IgD-negative memory B cell (primary cell): Measurements from ENCODE around the gene ANKRD11. TPM values are rescaled to one million over a fixed set of nuclear protein-coding genes. Genes with fewer than 3 reads are reported as not detected.
A peak's percentile ranks its signal among the peaks of the same experiment; 100 is the strongest.

ENCODE experiments used
- H3K27ac Mint-ChIP-seq, 3 donors: one replicate each; pipeline ENCODE4 v1.8.0; 2020 to 2022; ENCODE audit warnings: mild to moderate bottlenecking in 3 of 3, mixed read lengths in 3 of 3, moderate library complexity in 1 of 3
- H3K27me3 Mint-ChIP-seq: one replicate; pipeline ENCODE4 v1.8.0; 2021; ENCODE audit warnings: mixed read lengths
- H3K36me3 Mint-ChIP-seq: one replicate; pipeline ENCODE4 v1.8.0; 2020; ENCODE audit warnings: mild to moderate bottlenecking, mixed read lengths
- H3K4me1 Mint-ChIP-seq, 3 donors: one replicate each; pipeline ENCODE4 v1.8.0; 2020 to 2022; ENCODE audit warnings: mixed read lengths in 3 of 3, mild to moderate bottlenecking in 1 of 3
- H3K4me3 Mint-ChIP-seq, 4 donors: one replicate each; pipeline ENCODE4 v1.8.0; 2020 to 2022; ENCODE audit warnings: mild to moderate bottlenecking in 4 of 4, mixed read lengths in 4 of 4, moderate library complexity in 3 of 4
- H3K9me3 Mint-ChIP-seq, 3 donors: one replicate each; pipeline ENCODE4 v1.8.0; 2020 to 2021; ENCODE audit warnings: mixed read lengths in 3 of 3, mild to moderate bottlenecking in 1 of 3
- polyA plus RNA-seq: library from polyadenylated mRNA; unstranded; fragments of 300-500 nt; fragmentation: Illumina TruSeq; gene quantifications from one replicate; pipeline ENCODE4 v1.2.3, GENCODE V29; 2021

ANKRD11 gene
- polyA plus RNA-seq, 1 donor from 2014 or later = 11.6 TPM

DNA sequence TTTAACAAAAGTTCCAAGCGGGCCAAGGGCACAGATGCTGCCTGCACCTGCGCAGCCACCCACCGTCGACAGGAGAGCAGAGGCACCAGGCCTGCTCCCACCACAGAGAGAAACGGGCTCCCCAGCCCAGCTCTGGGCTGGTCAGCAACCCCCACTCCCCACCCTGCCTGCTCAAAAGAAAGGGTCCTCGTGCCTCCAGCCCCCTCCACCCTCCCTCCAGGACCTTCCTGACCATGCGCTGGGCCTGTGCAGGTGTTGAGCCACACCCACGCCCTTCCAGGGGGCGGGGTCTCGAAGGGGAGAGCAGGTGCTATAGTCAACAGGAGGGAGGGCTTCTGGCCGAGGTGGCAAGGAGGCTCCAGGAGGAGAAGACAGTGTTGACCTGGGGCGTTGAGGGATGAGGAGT lies 247.6 kb downstream of the ANKRD11 start:
- peaks cover 2% of the 10 kb centered on the region for H3K27me3 Mint-ChIP-seq
- peak overlapping the region in 1 of 3 donors; percentile 51 for H3K27ac Mint-ChIP-seq
- peaks cover 3 to 10% (median 9%) of the 10 kb centered on the region in 3 donors for H3K4me1 Mint-ChIP-seq

DNA sequence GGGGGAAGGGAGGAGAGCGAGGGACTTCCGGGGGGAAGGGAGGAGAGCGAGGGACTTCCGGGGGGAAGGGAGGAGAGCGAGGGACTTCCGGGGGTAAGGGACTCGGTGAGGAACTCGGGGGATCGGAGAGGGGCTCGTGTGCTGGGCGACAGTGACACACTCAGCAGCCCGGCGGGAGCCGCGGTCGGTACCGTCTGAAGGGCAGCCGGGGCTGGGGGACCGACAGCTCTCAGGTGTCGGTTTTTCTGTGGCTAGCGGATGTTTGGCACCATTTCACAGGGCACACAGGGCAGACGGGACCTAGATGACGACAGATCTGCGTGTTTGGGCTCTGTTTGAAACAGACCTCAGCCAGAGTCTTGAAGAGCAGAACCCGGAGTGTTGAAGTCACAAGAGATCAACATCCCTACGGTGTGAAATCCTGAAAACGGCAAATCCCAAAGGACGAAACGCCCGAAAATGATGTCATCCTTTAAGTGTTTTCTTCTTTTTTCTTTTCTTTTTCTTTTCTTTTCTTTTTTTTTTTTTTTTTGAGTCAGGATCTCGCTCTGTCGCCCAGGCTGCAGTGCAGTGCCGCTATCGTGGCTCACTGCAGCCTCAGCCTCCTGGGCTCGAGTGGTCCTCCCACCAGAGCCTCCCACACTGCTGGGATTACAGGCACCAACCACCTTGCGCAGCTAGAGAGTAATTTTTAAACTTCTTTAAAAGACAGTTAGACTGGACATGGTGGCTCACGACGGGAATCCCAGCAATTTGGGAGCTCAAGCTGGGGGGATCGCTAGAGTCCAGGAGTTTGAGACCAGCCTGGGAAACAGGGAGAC lies 249.0 kb downstream of the ANKRD11 start:
- H3K4me1 Mint-ChIP-seq = peaks cover 2 to 10% (median 9%) of the 10 kb centered on the region in 3 donors
- no peaks in the 10 kb centered on the region for H3K9me3 Mint-ChIP-seq
- peak overlapping the region; percentile 96 to 100 (median 98) for H3K27ac Mint-ChIP-seq
- peaks cover 1% of the 10 kb centered on the region for H3K27me3 Mint-ChIP-seq
- peak overlapping the region; percentile 93 to 98 (median 95) for H3K4me3 Mint-ChIP-seq
- no peaks in the 10 kb centered on the region for H3K36me3 Mint-ChIP-seq

More for the DNA sequence above, 247.6 kb downstream of the ANKRD11 start:
- peak overlapping the region in 3 of 4 donors; percentile 17 to 68 (median 21) for H3K4me3 Mint-ChIP-seq
- no peaks in the 10 kb centered on the region for H3K36me3 Mint-ChIP-seq
- no peaks in the 10 kb centered on the region for H3K9me3 Mint-ChIP-seq

DNA sequence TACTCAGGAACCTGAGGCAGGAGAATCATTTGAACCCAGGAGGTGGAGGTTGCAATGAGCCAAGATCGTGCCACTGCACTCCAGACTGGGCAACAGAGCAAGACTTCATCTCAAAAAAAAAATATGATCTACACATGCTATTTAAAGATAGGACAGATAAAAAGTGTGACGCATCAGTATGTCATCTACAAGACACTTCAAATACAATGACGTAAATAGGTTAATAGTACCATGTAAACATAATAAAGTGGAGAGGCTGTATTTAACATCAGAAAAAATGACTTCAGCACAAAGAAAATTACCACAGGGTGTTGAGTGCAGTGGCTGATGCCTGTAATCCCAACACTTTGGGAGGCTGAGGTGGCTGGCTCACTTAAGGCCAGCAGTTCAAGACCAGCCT lies 252.6 kb downstream of the ANKRD11 start:
- peak overlapping the region in 1 of 3 donors; percentile 19 for H3K27ac Mint-ChIP-seq
- no peak overlapping the region for H3K4me3 Mint-ChIP-seq
- no peaks in the 10 kb centered on the region for H3K27me3 Mint-ChIP-seq
- H3K4me1 Mint-ChIP-seq = peaks cover 2 to 9% (median 6%) of the 10 kb centered on the region in 3 donors
- no peaks in the 10 kb centered on the region for H3K36me3 Mint-ChIP-seq
- H3K9me3 Mint-ChIP-seq = no peaks in the 10 kb centered on the region

DNA sequence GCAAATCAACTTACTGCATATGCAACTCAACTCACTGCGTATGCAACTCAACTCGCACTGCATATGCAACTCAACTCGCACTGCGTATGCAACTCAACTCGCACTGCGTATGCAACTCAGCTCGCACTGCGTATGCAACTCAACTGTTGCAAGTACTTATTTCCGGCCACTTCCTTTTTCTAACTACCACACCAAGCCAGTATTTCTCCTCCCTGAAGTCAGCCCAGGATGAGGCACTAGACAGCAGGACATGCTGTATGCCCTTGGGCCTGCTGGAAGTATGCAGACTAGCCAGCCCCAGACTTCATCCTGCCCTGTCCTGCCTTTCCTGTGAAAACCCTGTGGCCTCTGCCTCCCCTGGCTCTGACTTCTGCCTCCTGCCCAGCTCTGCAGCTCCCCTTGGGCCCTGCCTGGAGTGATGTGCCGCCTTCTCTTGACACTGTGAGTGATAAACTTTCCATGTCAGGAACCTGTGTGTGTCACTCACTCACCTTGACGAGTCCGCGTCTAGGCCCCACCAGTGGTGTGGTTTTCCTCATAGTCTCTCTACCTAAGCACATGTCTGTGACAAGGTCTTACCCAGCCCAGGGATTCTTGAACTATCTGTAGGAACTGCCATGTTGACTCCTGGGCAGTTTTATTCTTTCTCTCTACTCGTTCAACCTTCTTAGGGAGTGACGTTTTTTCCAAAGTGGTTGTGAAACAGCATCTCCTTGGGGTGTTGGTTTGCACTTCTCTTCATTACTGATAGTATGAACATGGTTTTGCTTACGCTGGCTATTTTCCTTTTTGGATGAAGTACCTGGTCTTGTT lies 256.5 kb downstream of the ANKRD11 start:
- H3K27ac Mint-ChIP-seq = no peak overlapping the region
- no peaks in the 10 kb centered on the region for H3K27me3 Mint-ChIP-seq
- H3K9me3 Mint-ChIP-seq = peaks cover 0 to 2% (median under 1%) of the 10 kb centered on the region in 3 donors
- H3K36me3 Mint-ChIP-seq = peaks cover 2% of the 10 kb centered on the region
- H3K4me1 Mint-ChIP-seq = no peaks in the 10 kb centered on the region
- H3K4me3 Mint-ChIP-seq = no peak overlapping the region

DNA sequence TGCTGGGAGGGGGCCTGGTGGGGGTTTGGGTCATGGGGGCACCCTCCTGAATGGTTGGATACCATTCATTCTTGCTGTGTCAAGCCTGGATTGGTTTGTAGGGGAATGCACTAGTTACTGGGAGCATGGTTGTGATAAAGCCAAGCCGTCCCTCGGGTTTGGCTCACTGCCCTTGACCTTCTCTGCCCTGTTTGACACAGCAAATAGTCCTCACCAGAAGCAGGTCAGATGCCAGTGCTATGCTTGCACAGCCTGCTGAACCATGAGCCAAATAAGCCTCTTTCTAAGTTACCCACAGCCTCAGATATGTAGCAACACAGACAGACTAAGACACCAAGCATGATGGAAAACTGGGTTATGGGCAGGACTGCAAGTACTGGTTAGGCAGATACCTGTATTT lies 258.3 kb downstream of the ANKRD11 start:
- peaks cover 8% of the 10 kb centered on the region for H3K36me3 Mint-ChIP-seq
- H3K27ac Mint-ChIP-seq = no peak overlapping the region
- H3K9me3 Mint-ChIP-seq = peaks cover 2 to 15% (median 10%) of the 10 kb centered on the region in 3 donors
- no peaks in the 10 kb centered on the region for H3K27me3 Mint-ChIP-seq
- peak overlapping the region in 1 of 4 donors; percentile 57 for H3K4me3 Mint-ChIP-seq
- peaks cover 0 to 1% (median 0%) of the 10 kb centered on the region in 3 donors for H3K4me1 Mint-ChIP-seq

DNA sequence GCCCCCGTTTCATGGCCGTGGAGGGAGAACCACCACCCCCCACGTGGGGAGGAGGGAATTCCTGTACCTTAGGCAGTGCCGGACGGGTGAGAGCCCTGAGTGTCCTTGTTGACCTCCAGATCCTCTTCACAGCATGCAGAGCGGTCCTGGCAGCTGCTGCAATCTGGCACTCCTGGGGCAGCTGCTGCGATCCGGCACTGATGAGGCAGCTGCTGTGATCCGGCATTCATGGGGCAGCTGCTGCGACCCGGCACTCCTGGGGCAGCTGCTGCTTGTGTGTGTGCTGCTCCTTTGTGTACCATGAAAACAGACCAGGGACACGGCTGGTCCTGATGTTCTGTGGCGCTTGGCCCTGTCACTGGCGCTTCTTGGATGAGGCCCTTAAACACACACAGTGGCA lies 260.1 kb downstream of the ANKRD11 start:
- H3K36me3 Mint-ChIP-seq = peaks cover 18% of the 10 kb centered on the region
- H3K9me3 Mint-ChIP-seq = peaks cover 2 to 16% (median 15%) of the 10 kb centered on the region in 3 donors
- H3K27me3 Mint-ChIP-seq = no peaks in the 10 kb centered on the region
- peaks cover 0 to 1% (median 0%) of the 10 kb centered on the region in 3 donors for H3K4me1 Mint-ChIP-seq
- no peak overlapping the region for H3K27ac Mint-ChIP-seq
- no peak overlapping the region for H3K4me3 Mint-ChIP-seq

DNA sequence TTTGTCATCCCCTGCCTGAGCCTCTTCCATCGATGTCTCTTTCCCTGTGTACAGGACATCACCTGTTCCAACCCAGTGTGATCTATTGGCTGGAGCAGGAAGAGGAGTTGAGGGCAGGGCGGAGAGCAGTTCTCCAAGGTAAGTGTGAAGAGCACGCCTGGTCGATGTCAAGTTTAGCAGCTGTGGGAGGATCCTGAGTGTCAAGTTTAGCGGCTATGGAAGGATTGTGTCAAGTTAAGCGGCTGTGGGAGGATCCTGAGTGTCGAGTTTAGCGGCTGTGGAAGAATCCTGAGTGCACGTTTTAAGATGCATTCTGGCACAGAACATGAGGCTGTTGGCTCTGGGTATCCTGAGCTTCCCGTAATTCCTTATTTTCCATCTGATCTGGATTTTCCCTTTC lies 265.7 kb downstream of the ANKRD11 start:
- Mint-ChIP-seq H3K4me1 (peaks cover 0 to 6% (median 3%) of the 10 kb centered on the region in 3 donors), H3K9me3 (peaks cover 2 to 16% (median 15%) of the 10 kb centered on the region in 3 donors), H3K27me3 (no peaks in the 10 kb centered on the region), H3K27ac (no peak overlapping the region), H3K4me3 (peak overlapping the region in 1 of 4 donors; percentile 62), H3K36me3 (peaks cover 20% of the 10 kb centered on the region)

DNA sequence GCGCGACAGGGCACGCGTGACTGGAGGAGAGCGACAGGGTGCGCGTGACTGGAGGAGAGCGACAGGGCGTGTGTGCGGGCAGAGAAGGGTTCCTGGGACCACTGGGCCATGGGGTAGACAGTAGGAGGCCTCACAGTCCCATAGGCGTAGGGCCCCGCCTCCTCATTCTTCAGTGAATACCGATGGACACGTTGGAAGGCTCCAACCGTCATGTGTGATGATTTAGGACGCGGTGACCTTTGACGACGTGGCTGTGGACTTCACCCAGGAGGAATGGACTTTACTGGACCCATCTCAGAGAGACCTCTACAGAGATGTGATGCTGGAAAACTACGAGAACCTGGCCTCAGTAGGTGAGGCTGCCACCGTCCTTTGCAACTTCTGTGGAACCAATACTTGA lies 267.4 kb downstream of the ANKRD11 start:
- Mint-ChIP-seq H3K9me3 (peaks cover 2 to 6% (median 5%) of the 10 kb centered on the region in 3 donors), H3K4me3 (peak overlapping the region in 1 of 4 donors; percentile 58), H3K36me3 (peaks cover 18% of the 10 kb centered on the region), H3K27me3 (no peaks in the 10 kb centered on the region), H3K4me1 (peaks cover 0 to 11% (median 7%) of the 10 kb centered on the region in 3 donors), H3K27ac (no peak overlapping the region)

DNA sequence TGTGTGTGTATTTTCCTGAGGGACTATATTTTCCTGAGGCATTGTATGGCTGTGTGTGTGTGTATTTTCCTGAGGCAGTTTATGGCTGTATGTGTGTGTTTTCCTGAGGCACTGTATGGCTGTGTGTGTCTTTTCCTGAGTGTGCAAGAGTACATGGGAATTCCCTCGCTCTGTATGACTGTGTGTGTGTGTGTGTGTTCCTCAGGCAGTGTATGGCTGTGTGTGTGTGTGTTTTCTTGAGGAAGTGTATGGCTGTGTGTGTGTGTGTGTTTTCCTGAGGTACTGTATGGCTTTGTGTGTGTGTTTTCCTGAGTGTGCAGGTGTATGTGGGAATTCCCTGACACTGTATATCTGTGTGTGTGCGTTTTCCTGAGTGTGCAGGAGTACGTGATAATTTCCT lies 268.8 kb downstream of the ANKRD11 start:
- Mint-ChIP-seq H3K4me3 (peak overlapping the region in 1 of 4 donors; percentile 50), H3K4me1 (peaks cover 1 to 12% (median 11%) of the 10 kb centered on the region in 3 donors), H3K36me3 (peaks cover 11% of the 10 kb centered on the region), H3K27me3 (no peaks in the 10 kb centered on the region), H3K27ac (no peak overlapping the region), H3K9me3 (peaks cover 0 to 2% (median 0%) of the 10 kb centered on the region in 3 donors)

DNA sequence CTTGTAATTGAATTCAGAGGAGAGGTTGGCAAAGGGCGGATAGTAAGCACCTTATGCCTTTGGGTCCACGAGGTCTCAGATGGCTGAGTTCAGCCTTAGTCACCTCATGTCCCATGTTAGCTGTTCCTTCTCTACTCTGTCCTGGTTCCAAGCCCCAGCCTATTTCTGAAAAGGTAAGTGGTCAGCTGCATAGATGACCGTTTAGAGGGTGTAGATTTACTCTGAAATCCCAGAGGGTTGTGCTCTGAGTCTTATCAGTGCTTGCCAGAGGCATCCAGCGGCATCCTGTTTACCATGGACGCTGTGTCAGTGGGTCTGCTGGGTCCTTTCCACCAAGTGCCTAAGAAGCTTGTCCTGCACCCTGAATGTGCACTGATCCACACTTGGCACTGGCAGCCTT lies 271.0 kb downstream of the ANKRD11 start:
- Mint-ChIP-seq H3K27me3 (no peaks in the 10 kb centered on the region), H3K36me3 (peaks cover 3% of the 10 kb centered on the region), H3K9me3 (no peaks in the 10 kb centered on the region), H3K4me3 (peak overlapping the region in 3 of 4 donors; percentile 55 to 85 (median 56)), H3K4me1 (peaks cover 11 to 16% (median 14%) of the 10 kb centered on the region in 3 donors), H3K27ac (peak overlapping the region in 1 of 3 donors; percentile 24)

Other genes with a start within 250 kb of the ANKRD11 start
- 47.0 TPM for gene SPG7, start 17.8 kb upstream of the ANKRD11 start, polyA plus RNA-seq
- 6,684 TPM for gene RPL13, start 70.1 kb upstream of the ANKRD11 start, polyA plus RNA-seq
- not detected for gene CPNE7, start 85.2 kb upstream of the ANKRD11 start, polyA plus RNA-seq
- not detected for gene DPEP1, start 123.1 kb upstream of the ANKRD11 start, polyA plus RNA-seq
- gene CHMP1A, start 167.1 kb upstream of the ANKRD11 start, polyA plus RNA-seq = 63.9 TPM
- 3.5 TPM for gene SPATA33, start 167.3 kb upstream of the ANKRD11 start, polyA plus RNA-seq
- gene CDK10, start 196.1 kb upstream of the ANKRD11 start, polyA plus RNA-seq = 24.0 TPM
- 12.7 TPM for gene SPATA2L, start 211.1 kb upstream of the ANKRD11 start, polyA plus RNA-seq
- 1.6 TPM for gene VPS9D1, start 230.3 kb upstream of the ANKRD11 start, polyA plus RNA-seq
- 24.6 TPM for gene ZNF276, start 231.0 kb upstream of the ANKRD11 start, polyA plus RNA-seq